HG02759 (cell line): ENCODE data around the gene C2CD2L.
"Not testable (repeated sequence)": the region's sequence is repeated elsewhere in the genome, so short reads cannot be mapped to it uniquely, and the experiment has no call there.

Experiments used
- ATAC-seq: cut with Tn5 transposase; IDR thresholded peaks from one replicate; pipeline ENCODE4 v1.9.1; 2021; ENCODE audit warnings: mild to moderate bottlenecking, moderate library complexity; ENCODE audit not compliant: unreplicated experiment

Gene C2CD2L

DNA sequence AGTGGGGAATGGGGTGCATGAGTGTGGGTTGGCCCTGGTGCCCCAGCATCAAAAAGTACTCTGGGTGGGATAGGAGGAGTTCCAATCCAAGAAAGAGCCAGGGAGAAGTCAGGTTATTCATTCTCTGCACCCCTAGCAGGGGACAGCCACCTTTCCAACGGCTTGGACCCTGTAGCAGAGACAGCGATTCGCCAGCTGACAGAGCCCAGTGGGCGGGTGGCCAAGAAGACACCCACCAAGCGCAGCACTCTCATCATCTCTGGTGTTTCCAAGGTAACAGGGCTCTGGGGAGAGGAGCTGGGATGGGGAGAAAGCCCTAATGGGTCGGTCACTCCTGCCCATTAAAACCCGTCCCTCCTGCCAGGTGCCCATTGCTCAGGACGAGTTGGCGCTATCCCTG lies 6.6 kb downstream of the C2CD2L start:
- no peak for ATAC-seq

DNA sequence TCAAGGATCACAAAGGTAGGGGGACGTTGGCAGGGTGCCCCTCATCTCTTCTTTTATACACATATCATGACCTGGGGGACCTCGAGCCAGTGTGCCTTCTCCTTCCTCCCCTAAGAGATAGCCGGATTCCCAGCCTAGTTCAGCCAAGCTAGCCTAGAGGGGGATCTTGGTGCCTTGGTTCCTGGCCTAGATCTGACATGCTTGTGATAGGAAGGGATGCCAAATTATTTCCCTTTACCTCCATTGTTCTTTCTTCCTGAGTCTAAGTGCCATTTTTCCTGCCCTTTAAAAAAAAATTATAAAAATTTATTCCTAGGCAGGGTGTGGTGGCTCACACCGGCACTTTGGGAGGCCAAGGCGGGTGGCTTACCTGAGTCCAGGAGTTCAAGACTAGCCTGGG lies 7.2 kb downstream of the C2CD2L start:
- ATAC-seq, result no peak

DNA sequence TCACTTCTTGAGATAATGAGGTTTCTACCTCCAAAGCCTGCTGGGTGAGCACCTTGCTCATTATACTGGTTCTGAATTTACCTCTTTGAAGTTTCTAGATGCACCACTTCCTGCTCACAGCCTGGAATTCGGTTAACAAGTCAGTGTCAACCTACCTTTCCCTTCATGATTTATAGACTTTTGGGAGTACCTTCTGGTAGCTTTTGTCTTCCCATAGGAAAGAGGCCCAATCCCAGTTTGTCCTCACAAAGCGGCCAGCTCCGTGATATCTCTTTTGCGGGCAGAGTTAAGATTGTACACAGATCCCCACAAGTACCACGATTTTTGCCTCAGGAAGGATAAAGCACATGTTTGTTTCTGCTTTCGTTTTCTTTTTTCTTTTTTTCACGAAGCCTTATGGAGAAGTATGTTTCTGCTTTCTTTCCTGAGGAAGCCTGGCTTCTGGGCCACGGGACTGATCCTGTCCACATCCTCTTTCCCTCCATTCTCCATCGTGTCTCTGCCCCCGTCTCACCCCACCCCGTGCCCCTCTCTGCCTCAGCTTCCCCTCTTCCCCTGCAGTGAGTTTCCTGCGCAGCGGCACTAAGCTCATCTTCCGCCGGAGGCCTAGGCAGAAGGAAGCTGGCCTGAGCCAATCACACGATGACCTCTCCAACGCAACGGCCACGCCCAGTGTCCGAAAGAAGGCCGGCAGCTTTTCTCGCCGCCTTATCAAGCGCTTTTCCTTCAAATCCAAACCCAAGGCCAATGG lies 8.5 kb downstream of the C2CD2L start:
- no peak for ATAC-seq

- ATAC-seq, result no peak
These were observed 9.1 kb downstream of the C2CD2L start for GRCh38 chr11:119116235-119116594.

DNA sequence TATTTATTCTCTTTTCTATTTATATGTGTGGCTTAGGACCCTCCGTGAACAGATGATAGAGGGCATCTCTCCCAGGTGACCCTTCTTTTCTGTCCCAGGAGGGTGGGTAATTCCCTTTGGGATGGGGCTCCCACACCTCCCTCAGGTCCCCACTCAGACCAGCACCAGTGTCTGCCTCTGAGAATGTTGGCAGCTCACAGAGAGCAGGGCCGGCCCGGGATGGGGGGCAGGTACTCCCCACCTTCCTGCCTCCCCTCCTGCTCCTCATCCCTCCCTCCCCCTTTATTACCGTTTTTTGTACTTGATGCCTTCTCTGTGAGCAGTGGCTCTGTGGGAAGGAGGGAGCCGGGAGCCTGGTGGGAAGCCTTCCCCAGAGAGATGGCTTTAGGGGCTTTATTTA lies 9.5 kb downstream of the C2CD2L start:
- ATAC-seq, result no peak

DNA sequence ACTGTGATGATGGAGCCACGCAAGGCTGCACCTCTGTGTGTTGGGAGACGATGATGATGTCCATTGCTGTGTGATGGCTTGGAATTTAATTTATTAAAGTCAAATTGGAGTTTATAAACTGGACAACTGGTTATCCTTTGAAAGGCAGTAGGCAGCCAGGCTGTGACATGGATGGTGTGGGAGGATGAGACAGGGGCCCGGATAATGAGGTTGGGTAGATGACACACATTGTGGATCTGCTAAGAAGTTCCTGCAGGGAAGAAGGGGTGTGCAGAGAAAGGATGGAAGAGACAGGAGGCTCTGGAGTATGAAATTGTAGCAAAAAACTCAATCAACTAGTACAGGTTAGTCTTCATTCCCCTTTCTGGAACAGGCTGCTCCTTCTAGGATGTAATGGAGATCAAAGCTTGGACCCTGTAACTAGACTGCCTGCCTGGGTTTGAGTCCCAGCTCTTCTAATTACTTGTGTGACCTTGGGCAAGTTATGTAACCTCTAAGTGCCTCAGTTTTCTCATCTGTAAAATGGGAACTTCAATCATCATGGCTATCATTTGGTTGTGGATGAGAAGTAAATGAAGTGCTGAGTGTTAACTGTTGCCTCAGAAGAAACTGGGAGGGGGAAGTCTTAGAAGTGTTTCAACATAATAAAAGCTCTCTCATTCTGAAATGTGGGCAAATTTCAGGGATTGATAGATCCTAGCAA lies 10.0 kb downstream of the C2CD2L start:
- ATAC-seq, result no peak

DNA sequence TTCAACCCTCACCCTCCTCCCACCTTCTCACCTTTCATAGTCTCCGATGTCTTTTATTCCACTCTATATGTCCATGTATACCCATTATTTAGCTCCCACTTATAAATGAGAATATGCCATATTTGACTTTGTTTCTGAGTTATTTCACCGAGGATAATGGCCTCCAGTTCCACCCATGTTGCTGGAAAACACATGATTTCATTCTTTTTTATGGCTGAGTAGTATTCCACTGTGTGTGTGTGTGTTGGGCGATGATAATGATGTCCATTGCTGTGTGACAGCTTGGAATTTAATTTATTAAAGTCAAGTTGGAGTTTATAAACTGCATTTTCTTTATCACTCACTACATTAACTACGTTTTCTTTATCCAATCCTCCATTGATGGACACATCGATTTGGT lies 11.1 kb downstream of the C2CD2L start:
- ATAC-seq, result no peak

GRCh38 chr11:119118946-119119345 lies 11.8 kb downstream of the C2CD2L start:
- ATAC-seq, result no peak

GRCh38 chr11:119120639-119121007 lies 13.5 kb downstream of the C2CD2L start:
- ATAC-seq, result no peak

- ATAC-seq, result peak; percentile 97
These were observed 14.1 kb downstream of the C2CD2L start, which contains the start of gene HINFP for GRCh38 chr11:119121008-119121810. Gene HINFP, plus strand, starts transcription at chr11:119121580. Its CDS starts 5,365 bp downstream, at chr11:119126945.

GRCh38 chr11:119121811-119122124 lies 14.6 kb downstream of the C2CD2L start:
- ATAC-seq, result no peak

DNA sequence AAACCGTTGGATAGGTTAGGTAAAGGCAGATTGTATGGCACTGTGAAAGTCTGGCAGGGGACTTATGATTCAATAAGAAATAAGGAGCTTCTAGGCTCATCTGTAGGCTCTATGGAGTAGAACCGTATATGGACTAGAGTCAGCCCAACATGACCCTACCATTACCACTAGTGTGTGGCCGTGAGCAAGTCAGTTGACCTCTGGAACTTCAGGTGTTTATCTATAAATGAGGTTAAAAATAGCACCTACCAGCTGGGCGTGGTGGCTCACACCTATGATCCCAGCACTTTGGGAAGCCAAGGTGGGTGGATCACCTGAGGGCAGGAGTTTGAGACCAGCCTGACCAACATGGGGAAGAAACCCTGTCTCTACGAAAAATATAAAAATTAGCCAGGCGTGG lies 18.7 kb downstream of the C2CD2L start:
- no peak for ATAC-seq

GRCh38 chr11:119126675-119127268 lies 19.6 kb downstream of the C2CD2L start:
- no peak for ATAC-seq

GRCh38 chr11:119130662-119131061 lies 23.5 kb downstream of the C2CD2L start:
- no peak for ATAC-seq

- no peak for ATAC-seq
These were observed 27.3 kb downstream of the C2CD2L start for GRCh38 chr11:119134389-119134978.

GRCh38 chr11:119139276-119139675 lies 32.1 kb downstream of the C2CD2L start:
- not testable (repeated sequence) for ATAC-seq

DNA sequence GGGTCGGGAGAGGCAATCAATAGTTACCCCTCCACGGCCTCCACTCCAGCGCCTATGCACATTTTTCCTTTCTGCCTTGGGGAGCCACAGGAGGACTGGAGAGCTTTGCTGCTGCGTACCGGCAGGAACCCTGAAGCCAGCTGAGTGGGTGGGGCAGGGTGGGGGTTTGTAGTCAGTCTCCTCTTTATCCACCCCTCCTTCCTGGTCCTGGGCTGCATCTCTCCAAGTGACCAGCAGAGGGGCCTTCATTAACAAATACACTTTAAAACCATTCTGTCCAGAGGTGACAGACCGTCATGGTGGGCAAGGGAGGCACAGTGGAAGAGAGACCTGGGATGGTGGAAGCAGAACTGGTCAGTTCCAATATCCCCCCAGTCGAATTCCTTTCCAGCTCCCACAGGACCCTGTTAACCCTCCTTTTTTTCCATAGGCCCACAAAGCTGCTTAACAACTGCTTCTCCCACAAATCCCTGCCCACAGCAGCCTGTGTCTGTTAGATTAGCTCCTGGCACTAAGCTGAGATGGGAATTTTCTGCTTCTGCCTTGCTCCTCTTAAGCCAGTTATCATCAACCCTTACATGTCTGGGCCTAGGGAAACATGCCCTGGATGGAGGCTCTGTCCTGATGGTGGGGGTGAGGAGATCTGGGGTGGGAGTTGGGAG lies 37.8 kb downstream of the C2CD2L start:
- ATAC-seq, result no peak

DNA sequence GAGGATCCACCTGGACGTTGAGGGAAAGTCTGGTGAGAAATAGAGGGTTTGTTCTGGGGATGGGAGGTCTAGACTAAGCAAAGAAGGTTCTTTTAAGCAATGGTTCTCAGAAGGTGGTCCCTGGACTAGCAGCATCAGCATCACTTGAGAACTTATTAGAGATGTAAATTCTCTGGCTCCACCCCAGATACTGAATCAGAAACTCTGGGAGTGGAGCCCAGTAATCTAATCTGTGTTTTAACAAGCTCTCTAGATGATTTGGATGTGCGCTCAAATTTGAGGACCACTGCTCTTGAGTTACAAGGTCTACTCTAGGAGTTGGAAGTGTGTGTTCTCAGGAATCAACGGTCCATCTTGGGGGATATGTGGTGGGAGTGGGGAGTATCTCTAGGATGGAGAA lies 38.4 kb downstream of the C2CD2L start:
- no peak for ATAC-seq

DNA sequence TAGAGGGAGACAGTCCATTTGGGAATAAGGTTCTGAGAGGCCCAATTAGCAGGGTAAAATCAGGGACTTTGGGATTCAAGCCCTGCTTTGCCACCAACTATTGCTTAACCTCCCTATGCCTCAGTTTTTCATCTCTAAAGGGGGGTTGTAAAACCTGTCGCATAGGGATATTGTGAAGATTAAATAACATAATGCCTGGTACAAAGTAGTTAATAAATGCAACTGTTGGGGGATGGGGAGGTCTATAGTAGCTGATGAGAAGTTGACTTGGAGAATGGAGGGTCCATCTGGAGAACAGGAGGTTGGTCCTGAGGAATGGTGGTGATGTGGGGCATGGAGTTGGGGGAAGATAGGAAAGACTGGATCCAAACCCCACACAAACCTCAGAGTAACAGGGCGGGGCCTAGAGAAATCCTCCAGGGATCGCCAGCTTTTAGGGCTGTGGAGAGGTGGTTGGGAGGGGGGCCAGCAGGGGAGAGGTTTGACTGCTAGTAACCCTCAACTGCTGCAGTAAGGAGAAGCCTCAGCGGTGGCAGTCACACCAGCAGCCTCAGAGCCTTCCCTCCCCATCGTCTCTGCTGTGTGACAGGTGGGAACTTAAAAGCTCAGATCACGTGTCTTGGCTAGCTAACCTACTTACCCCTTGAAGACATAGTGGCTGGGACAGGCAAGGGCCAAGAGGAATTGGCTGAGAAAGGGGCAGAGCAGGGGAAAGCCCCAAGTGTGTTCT lies 40.6 kb downstream of the C2CD2L start:
- no peak for ATAC-seq

GRCh38 chr11:119148720-119149017 lies 41.5 kb downstream of the C2CD2L start:
- no peak for ATAC-seq
